Sigmoid colon (tissue), 4 donors: ENCODE measurements around the gene FGF3.

Source experiments
- CTCF ChIP-seq, 4 experiments: fragments of 450-650 bp in 3 of 4; fragments of 200-600 bp in 1 of 4; IDR thresholded peaks; one replicate each; pipeline ENCODE4 v1.5.1; 2016 to 2019; ENCODE audit warnings: antibody characterized with exemption in 4 of 4, mild to moderate bottlenecking in 3 of 4, moderate library complexity in 2 of 4
- EP300 ChIP-seq, 4 donors: sonication (generic); formaldehyde crosslinking; IDR thresholded peaks; one replicate each; pipeline ENCODE4 v1.6.1; 2017; ENCODE audit warnings: antibody characterized with exemption in 4 of 4
- POLR2A ChIP-seq, 2 donors: fragments of 450-650 bp; IDR thresholded peaks; one replicate each; pipeline ENCODE4 v1.6.1; 2016; ENCODE audit warnings: antibody characterized with exemption in 2 of 2, mild to moderate bottlenecking in 2 of 2, moderate library complexity in 2 of 2
- POLR2AphosphoS5 ChIP-seq, 4 donors: sonication (generic); formaldehyde crosslinking; IDR thresholded peaks; one replicate each; pipeline ENCODE4 v1.6.1; 2017; ENCODE audit warnings: antibody characterized with exemption in 4 of 4

- no peak for TF ChIP-seq CTCF (IDR thresholded peaks at IDR 0.05)
- no peak for TF ChIP-seq POLR2A (IDR thresholded peaks at IDR 0.05)
- TF ChIP-seq POLR2AphosphoS5 (IDR thresholded peaks at IDR 0.05) = no peak
- no peak for TF ChIP-seq EP300 (IDR thresholded peaks at IDR 0.05)
These were observed 58.9 kb downstream of the FGF3 start for GRCh38 chr11:69760319-69760718.
